Measurements from ENCODE around the gene DEUP1.
"Not testable (repeated sequence)": the region's sequence is repeated elsewhere in the genome, so short reads cannot be mapped to it uniquely, and the experiment has no call there.

DEUP1 gene

DNA sequence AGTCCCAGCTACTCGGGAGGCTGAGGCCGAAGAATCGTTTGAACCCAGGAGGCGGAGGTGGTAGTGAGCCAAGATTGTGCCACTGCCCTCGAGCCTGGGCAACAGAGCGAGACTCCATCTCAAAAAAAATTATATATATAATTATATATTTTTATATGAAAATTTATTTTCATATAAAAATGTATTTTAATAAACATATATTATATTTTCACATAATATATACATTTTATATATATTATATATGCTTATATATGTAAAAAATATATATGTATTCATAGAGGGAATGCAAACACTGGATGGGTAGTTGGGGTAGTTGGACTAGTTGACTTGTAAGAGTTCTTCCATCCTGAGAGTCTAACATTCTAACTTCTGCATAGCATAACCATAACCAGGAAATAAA is 20.3 kb downstream of the DEUP1 start:
- DNase-seq (ENCODE audit: low read depth in 2 of 2), result no peak

DNA sequence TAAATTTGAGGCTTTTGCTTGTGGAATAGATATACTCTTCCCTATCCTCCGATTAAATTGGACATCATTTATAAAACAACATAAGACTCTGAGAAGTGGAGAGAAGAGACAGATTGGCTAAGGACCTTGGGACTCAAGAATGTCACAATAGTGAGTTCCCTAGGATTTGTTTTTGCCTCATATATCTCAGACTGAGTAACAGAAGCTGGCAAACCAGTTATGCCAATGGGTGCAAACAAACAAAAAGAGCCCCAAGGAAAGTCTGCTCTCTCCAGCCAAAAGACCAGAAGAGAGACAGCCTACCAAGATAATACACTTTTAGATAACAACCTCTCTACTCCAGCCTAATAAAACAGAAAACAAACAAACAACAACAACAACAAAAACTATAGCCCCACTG is 28.9 kb downstream of the DEUP1 start:
- DNase-seq (ENCODE audit: low read depth in 2 of 2), result no peak

DNA sequence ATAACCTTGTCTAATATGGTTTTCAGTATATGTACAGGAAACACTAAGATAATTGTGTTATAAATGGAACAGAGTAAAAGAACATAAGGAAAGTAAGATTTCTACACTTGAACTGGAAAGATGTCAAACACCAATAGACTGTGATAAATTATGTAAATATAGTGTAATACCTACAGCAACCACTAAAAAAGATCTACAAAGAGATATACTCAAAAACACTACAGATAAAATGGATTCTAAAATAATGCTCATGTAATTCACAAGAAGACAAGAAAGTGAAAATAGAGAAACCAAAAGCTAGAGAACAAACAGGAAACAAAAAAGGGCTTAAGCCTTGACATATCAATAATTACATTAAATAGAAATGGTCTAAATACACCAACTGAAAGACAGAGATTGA is 30.9 kb downstream of the DEUP1 start:
- DNase-seq (ENCODE audit: low read depth in 2 of 2), result no peak

DNA sequence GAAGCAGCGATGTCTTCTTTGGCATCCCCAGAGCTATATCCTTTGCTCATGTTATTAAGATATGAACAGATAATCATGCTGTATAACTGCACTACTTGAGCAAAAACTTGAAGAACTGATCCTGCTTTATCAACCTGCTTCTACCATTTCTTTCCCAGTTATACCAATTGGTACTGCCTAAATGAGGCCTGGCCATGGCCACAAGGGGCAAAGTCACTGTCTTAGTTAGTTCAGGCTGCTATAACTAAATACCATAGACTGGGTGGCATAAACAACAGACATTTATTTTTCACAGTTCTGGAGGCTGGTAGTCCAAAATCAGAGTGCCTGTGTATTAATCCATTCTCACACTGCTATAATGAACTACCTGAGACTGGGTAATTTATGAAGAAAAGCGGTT is 37.5 kb downstream of the DEUP1 start:
- no peak for DNase-seq (ENCODE audit: low read depth in 2 of 2)

DNA sequence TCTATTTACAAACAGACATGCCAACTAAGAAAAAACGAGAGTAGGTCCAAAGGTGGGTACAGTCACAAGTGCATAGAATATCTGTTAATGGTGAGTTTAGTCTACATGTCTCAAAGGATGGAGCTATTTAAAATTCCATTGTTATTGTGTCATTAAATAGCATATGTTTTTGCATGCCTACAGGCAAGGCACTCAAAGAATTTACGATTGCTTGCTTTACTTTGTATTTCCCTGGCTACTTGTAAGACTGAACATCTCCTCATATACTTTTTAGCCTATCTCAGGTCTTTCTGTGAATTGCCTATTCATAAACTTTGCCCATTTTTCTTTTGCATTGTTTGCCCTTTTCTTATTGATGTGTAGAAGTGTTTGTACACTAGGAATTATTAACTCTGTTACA is 39.7 kb downstream of the DEUP1 start:
- no peak for DNase-seq (ENCODE audit: low read depth in 2 of 2)

DNA sequence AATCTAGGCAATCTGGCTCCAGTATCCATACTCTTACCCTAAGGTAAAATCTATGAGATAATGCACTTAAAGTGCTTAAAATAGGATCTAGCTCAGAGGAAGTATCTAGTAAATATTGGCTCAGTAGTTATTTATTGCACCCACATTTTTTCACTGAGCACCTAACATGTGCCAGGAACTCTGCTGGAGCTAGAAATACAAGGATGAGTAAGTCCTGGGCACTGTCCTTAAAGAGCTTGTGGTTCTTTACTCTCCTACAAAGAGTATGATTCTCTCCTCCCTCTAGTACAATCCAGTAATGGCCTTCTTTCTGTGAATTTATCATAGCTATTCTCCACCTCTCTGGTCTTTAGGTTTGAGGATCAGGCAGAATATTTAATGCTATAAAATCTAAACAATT is 59.2 kb downstream of the DEUP1 start:
- DNase-seq (ENCODE audit: low read depth in 2 of 2), result no peak

DNA sequence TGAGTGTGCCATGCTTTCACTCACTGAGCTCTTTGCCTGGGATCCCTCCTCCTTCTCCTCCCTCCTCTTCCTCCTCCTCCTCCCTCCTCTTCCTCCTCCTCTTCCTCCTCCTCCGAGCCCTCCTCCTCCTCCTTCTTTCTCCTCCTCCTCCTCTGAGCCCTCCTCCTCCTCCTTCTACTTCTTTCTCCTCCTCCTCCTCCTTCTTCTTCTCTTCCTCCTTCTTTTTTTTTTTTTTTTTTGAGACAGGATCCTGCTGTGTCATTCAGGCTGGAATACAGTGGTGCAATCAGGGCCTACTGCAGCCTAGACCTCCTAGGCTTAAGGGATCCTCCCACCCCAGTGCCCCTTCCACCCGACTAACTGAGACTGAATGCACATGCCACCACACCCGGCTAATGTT is 62.3 kb downstream of the DEUP1 start:
- no peak for DNase-seq (ENCODE audit: low read depth in 2 of 2)

DNA sequence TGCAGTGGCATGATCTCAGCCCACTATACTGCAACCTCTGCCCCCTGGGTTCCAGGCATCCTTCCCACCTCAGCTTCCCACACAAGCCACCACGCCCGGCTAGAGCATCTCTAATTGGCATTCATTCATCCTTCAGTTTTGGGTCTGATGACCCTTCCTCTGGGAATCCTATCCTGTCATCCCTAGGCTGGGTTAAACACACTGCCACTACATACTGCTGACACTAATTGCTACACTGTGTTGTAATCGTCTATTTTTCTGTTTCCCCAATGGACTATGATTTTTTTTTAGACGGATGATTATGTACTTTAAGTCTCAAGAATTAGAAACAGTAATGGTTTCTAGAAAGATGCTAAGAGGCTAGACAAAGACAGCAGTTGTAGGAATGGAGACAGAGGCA is 62.8 kb downstream of the DEUP1 start:
- no peak for DNase-seq (ENCODE audit: low read depth in 2 of 2)

DNA sequence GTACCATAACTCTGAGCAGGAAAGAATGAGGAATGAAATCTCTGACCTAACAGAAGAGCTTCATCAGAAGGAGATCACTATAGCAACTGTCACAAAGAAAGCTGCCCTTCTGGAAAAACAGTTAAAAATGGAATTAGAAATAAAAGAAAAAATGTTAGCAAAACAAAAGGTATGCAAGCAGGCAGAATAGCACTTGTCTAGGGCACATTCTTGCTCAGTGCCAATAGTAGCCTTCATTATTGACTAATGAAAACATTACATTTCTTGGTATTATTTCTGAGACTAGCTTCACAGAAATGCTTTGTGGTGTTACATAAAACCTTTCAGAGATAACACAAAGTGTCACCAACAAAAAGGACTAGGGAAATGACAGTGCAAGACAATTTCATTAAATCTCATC is 63.9 kb downstream of the DEUP1 start:
- DNase-seq (ENCODE audit: low read depth in 2 of 2), result no peak

DNA sequence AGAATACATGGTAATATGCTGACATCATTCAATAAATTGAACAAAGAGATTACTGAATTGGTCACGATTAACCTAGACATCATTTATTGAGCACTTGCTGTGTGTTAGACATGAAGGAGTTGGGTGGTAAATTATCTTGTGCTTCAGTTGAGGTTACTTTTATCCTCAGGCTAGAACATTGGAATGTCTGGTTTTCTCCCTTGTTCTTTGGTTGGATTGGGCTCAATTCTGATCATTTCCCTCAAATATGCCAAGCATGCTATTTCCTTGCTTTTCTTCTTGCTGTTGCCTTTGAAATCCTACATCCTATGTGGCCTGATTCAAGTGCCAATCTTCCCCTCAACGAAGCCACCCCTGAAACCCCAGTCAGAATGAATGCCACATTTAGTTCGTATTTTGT is 65.8 kb downstream of the DEUP1 start:
- no peak for DNase-seq (ENCODE audit: low read depth in 2 of 2)

DNA sequence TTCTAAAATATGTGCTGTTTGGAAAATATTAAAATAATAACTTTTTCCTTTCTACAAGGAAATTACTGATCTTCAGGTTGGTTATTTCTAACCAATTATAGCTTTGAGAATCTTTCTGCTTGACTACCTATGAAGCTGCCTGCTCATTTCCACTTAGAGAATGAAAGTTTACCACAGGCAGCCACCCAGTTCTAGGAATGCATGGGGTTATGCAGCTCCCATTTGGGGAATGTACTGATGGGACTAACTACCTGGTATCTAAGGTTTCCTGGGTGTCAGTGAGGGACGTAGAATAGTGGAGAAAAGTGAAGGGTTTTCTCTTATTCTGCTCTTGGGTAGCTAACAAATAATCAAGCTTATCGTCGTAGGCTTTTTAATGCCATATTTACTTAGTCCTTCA is 73.4 kb downstream of the DEUP1 start:
- DNase-seq (ENCODE audit: low read depth in 2 of 2), result no peak

DNA sequence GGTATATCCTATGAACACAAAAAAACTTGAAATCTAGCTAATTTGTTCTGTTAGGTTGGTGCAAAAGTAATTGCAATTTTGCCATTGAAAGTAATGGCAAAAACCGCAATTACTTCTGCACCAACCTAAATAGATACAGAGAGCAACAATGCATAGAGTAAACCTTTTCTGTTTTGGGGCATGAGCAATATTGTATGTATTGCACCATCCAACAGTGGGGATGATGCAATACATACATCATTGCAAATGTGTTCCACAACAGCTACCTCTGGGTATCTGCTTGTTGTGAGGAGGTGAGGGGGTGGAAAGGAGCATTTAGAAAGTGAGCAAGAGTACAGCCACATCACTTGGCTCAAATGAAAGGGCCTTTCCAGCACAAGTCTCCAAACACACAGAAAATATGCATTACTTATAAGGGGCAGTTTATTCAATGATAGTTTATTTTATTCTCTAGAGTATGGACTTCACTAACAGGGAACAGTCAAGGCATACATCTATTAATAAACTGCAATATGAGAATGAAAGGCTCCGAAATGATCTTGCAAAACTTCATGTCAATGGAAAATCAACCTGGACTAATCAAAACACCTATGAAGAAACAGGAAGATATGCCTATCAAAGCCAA is 77.3 kb downstream of the DEUP1 start:
- no peak for DNase-seq (ENCODE audit: low read depth in 2 of 2)

DNA sequence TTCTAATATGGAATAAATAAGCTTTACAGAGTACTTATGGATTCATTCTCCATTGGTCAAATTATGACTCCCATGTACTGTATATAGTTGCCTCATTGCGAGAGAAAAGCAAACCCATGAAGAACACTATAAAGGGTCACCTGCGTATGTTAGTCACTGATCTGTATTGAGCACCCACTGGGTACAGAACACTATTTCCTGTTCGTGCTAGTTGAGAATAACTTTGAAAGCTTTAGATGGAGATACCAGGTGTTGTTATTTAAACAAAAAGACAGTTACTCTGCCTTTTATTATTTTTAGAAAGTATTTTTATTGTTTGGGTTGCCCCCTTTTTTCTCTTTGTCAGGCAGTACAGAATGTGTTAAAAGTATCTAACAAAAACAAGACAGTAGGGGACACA is 79.9 kb downstream of the DEUP1 start:
- DNase-seq (ENCODE audit: low read depth in 2 of 2), result no peak

DNA sequence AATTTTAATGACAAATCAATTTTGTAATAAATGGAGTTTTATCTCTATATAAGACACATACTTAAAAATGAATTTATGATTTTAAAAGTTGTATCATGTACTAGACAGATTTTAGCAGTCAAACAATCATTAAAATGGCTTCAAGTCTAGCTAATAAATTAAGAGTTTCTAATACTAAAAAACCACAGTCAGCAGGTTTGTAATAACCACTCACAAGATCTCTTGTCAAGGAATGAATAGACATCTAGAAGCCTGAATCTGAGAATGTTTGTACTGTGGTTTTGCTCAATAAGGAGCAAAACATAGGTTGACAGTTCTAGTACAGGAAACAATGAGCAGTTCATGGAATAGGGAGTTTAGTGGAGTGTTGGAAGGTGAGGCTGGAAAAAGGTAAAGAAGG is 81.2 kb downstream of the DEUP1 start:
- no peak for DNase-seq (ENCODE audit: low read depth in 2 of 2)

DNA sequence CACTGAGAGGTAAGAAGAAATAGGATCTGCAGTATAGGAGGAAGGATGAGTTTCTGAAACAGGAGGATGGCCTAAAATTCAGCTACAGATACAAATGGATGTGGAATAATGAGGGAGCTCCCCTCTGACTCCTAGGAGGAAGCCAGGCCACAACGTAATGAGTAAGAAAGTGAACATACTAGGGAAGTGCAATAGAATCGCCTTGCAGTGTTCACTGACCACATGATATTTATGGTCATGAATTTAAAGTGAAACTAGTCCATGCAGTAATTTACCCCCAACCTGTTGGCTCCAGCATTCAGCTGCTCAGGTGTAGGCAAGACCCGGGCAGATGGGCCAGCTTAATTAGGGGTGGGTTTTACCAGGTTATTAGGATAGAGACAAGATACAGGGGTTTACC is 101.7 kb downstream of the DEUP1 start:
- no peak for DNase-seq (ENCODE audit: low read depth in 2 of 2)

DNA sequence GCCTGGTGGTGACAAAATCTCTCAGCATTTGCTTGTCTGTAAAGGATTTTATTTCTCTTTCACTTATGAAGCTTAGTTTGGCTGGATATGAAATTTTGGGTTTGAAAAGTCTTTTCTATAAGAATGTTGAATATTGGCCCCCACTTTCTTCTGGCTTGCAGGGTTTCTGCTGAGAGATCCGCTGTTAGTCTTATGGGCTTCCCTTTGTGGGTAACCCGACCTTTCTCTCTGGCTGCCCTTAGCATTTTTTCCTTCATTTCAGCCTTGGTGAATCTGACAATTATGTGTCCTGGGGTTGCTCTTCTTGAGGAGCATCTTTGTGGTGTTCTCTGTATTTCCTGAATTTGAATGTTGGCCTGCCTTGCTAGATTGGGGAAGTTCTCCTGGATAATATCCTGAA is 112.7 kb downstream of the DEUP1 start:
- not testable (repeated sequence) for DNase-seq (ENCODE audit: low read depth in 2 of 2)

DNA sequence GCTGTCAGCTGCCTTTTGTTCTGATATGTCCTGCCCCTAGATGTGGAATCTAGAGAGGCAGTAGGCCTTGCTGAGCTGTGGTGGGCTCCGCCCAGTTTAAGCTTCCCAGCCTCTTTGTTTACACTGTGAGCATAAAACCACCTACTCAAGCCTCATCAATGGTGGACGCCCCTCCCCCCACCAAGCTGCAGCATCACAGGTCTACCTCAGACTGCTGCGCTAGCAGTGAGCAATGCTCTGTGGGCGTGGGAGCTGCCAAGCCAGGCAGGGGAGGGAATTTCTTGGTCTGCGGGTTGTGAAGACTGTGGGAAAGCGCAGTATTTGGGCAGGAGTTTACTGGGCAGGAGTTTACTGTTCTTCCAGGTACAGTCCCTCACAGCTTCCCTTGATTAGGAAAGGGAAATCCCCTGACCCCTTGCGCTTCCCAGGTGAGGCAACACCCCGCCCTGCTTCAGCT is 114.1 kb downstream of the DEUP1 start:
- peak in 1 of 2 donors; percentile 5 for DNase-seq (ENCODE audit: low read depth in 2 of 2)

DNA sequence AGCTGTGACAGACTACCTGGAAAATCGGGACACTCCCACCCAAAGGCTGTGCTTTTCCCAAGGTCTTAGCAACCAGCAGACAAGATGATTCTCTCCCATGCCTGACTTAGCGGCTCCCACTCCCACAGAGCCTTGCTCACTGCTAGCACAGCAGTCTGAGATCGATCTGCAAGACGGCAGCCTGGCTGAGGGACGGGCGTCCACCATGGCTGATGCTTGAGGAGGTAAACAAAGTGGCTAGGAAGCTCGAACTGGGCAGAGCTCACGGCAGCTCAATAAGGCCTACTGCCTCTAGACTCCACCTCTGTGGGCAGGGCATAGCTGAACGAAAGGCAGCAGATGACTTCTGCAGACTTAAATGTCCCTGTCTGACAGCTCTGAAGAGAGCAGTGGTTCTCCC is 127.7 kb downstream of the DEUP1 start:
- DNase-seq (ENCODE audit: low read depth in 2 of 2), result no peak

DNA sequence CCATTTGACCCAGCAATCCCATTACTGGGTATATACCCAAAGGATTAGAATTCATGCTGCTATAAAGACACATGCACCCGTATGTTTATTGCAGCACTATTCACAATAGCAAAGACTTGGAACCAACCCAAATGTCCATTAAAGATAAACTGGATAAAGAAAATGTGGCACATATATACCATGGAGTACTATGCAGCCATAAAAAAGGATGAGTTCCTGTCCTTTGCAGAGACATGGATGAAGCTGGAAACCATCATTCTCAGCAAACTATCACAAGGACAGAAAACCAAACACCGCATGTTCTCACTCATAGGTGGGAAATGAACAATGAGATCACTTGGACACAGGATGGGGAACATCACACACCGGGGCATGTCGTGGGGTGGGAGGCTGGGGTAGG is 133.1 kb downstream of the DEUP1 start:
- not testable (repeated sequence) for DNase-seq (ENCODE audit: low read depth in 2 of 2)

DNA sequence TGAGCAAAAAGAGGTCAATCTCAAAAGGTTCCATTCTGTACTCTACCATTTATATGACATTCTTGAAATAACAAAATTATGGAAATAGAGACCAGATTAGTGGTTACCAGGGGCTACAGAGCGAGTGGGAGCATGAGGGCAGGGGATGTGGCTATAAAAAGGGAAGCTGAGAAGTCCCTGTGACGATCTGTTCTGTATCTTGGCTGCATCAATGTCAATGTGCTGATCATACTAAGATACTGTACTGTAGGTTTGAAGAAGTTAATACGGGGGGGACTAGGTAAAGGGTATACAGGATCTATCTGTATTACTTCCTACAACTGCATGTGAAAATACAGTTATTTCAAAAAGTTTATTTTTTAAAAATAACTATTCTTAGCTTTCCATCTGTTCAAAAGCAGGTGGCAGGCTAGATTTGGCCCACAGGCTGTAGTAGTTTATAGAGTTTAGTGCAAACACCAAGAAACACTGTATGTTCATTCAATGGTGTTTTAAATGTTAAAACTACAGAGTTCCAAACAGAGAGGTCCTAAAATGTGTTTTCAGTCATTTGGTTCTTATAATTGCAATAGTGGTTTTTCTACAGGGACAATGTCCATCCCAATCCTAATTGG is 134.5 kb downstream of the DEUP1 start:
- no peak for DNase-seq (ENCODE audit: low read depth in 2 of 2)

DNA sequence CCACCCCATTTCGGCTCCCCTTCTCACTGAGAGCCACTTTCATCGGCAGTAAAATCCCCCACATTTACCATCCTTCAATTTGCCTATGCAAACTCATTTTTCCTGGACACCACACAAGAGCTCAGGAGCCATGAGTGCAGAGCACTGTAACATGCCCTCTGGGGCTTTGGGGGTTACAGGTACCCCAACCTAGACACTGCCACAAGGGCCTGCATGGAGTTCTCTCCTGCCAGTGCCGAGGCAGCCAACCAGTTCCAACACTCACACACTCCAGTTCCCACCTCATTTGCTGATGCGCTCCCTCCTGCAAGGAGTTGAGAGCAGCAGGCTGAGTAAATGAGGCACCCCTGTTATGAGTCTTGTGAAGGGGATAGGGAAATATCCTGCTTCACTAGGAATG is 136.5 kb downstream of the DEUP1 start:
- DNase-seq (ENCODE audit: low read depth in 2 of 2), result no peak

DNA sequence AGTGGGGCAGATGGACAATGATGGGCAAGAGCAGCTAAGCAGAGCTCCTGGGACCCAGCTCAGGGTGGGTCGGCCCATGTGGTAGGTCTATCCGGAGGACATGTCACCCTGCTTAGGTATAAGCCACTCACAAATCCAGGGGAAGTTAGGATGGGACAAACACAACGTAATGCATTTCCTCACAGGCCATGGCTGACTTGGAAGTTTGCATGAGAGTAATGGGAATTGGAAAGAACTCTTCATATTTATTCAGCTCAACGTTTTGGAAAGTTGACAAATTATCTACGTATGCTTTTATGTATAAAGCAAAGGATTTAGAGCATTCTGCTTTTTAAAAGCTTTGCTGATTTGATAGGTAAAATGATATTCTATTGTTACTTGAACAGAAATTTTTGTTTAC is 137.7 kb downstream of the DEUP1 start:
- DNase-seq (ENCODE audit: low read depth in 2 of 2), result no peak

DNA sequence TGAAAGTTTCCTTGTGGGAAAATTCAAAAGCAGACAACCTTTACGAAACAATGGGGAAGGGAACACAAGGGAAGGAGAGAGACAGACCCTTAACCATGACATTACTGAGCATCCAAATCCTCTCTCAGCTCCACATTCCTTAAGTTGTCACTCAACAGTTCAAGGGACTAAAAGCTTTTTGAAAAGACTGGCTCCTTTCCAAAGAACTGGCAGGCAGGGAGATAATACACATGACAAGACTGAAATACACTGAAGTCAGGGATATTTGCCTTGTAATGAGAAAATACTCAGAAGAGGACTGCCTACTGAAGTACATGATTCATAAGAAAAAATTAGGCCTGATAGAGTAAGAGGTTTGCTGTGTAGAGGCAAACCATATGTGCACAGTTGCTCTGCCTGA is 143.6 kb downstream of the DEUP1 start:
- no peak for DNase-seq (ENCODE audit: low read depth in 2 of 2)

DNA sequence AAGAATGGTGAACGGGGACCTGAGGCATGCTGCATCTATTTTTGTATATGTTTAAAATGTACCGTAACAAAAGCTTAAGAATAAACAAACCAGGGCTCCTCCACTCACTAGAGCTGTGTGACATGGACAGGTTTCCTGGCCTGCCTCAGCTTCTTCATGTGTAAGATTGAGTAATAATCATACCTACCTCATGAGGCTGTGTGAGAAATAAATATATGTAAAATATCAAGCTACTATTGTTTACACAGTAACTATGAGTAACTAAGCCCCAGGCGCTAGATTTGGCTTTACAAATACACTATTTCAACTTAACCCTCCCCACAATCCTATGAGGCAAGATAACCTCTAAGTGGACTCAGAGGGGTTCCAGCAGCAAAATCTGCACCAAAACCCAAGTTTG is 146.3 kb downstream of the DEUP1 start:
- no peak for DNase-seq (ENCODE audit: low read depth in 2 of 2)
